ENCODE results near the gene ZNF524. TPM values are rescaled to one million over a fixed set of nuclear protein-coding genes. Genes with fewer than 3 reads are reported as not detected.

Gene ZNF524
- total and polyA plus RNA-seq, 9 of the 15 experiments (the other 6 are each of a cell fraction or from before 2014, with no cell fraction given): 0.08 to 15.6 (median 2.9) TPM

- TF ChIP-seq ARNT (IDR thresholded peaks at IDR 0.05) (peak; percentile 56 to 73; a peak in 2 of 4 replicates), ZBTB43 (CRISPR knock-in tag; IDR thresholded peaks at IDR 0.05) (no peak), GATAD2A (IDR thresholded peaks at IDR 0.05) (peak; percentile 80), NCOA4 (IDR thresholded peaks at IDR 0.05; ENCODE audit: partially characterized antibody) (no peak), HNRNPLL (IDR thresholded peaks at IDR 0.05; ENCODE audit: low read depth, low read length, poor library complexity, severe bottlenecking) (no peak), BRF1 (IDR thresholded peaks at IDR 0.05; ENCODE audit: borderline replicate concordance, extremely low read depth, insufficient read length) (no peak), ZNF197 (CRISPR knock-in tag; IDR thresholded peaks at IDR 0.05; ENCODE audit: low read depth) (no peak), PRPF4 (IDR thresholded peaks at IDR 0.05; ENCODE audit: insufficient read depth, low read depth, low read length, poor library complexity, severe bottlenecking) (no peak), TGIF2 (CRISPR knock-in tag; IDR thresholded peaks at IDR 0.05) (no peak), AFF4 (CRISPR knock-in tag; IDR thresholded peaks at IDR 0.05) (no peak), CREM (IDR thresholded peaks at IDR 0.05; ENCODE audit: low read depth) (peak; percentile 47; the same call in 1 of the 2 replicates), ELK3 (CRISPR knock-in tag; IDR thresholded peaks at IDR 0.05) (no peak), ZNF224 (CRISPR knock-in tag; IDR thresholded peaks at IDR 0.05) (no peak), ZNF780A (CRISPR knock-in tag; IDR thresholded peaks at IDR 0.05) (no peak), CSDE1 (IDR thresholded peaks at IDR 0.05) (no peak)
Measured at GRCh38 chr19:55643003-55643886, 43.2 kb downstream of the ZNF524 start, which contains the start of gene ZNF581 (continued).
